HepG2 (cell line): ENCODE results near the gene CTDNEP1. TPM values are rescaled to one million over a fixed set of nuclear protein-coding genes. Genes with fewer than 3 reads are reported as not detected.

Source experiments
- ATAC-seq: fragments of 200-7000 bp; cut with Tn5 transposase; 3 replicates; pipeline ENCODE4 v1.9.1; 2020; ENCODE audit warnings: mild to moderate bottlenecking, moderate library complexity
- BruUV-seq: library from RNA; stranded (reverse); fragments of 400-500 nt; replicated peaks from 2 replicates; lab custom pipeline; 2021; lab: Mats Ljungman, UMichigan
- CTCF ChIA-PET: fragments of 300-600 bp; formaldehyde crosslinking; extraction: SDS; loops from one replicate; lab custom pipeline; 2021; ENCODE audit warnings: low total read pairs, inconsistent platforms, low intra/inter-chr PET ratio; lab: Yijun Ruan, JAX
- POLR2A ChIA-PET: fragments of 350-600 bp; sonication (Branson Sonifier 250); formaldehyde crosslinking; loops from one replicate; lab custom pipeline; 2020; ENCODE audit warnings: antibody characterized with exemption, inconsistent platforms; lab: Yijun Ruan, JAX
- DNase-seq: peaks from one replicate; pipeline ENCODE4 v3.0.0-alpha.2; 2015; ENCODE audit warnings: low spot score
- FAIRE-seq: peaks from 3 replicates; lab custom pipeline; 2011; peaks lifted over from hg19 to GRCh38; lab: Jason Lieb, UNC
- H2AFZ ChIP-seq: one replicate; pipeline ENCODE4 v1.6.1; 2011; ENCODE audit warnings: low read length, inconsistent platforms
- H3K27ac ChIP-seq: fragments of 300-600 bp; 3 replicates; pipeline ENCODE4 v1.8.0; 2011; ENCODE audit warnings: mixed run types, mild to moderate bottlenecking, mixed read lengths, low read length, inconsistent platforms; ENCODE audit not compliant: insufficient read depth; ENCODE audit errors: extremely low read length
- H3K27me3 ChIP-seq, 2 experiments: fragments of 200-600 bp in 1 of 2; 2 replicates in 1 of 2; 3 replicates in 1 of 2; pipeline versions ENCODE4 v1.6.0 to v1.8.0; 2011; ENCODE audit warnings: low read length in 2 of 2, mild to moderate bottlenecking in 2 of 2, moderate library complexity in 2 of 2, inconsistent platforms in 1 of 2; ENCODE audit not compliant: insufficient read depth in 2 of 2, control insufficient read depth in 1 of 2
- H3K36me3 ChIP-seq, 2 experiments: fragments of 200-600 bp in 1 of 2; replicated peaks in 1 of 2; 2 replicates in 1 of 2; 3 replicates in 1 of 2; pipeline versions ENCODE4 v1.5.1 to v1.8.0; 2011; ENCODE audit warnings: low read length in 2 of 2, inconsistent platforms in 1 of 2; ENCODE audit not compliant: insufficient read depth in 2 of 2, control insufficient read depth in 1 of 2
- H3K4me1 ChIP-seq: 2 replicates; pipeline ENCODE4 v1.5.1; 2012; ENCODE audit warnings: low read length, inconsistent platforms; ENCODE audit not compliant: insufficient read depth
- H3K4me2 ChIP-seq: 2 replicates; pipeline ENCODE4 v1.6.0; 2011; ENCODE audit warnings: low read depth, low read length, inconsistent platforms
- H3K4me3 ChIP-seq, 3 experiments: fragments of 200-600 bp in 1 of 3; sonication (generic), shearing (Covaris generic) in 1 of 3; replicated peaks in 1 of 3; 2 replicates each; pipeline ENCODE4 v1.5.1; 2011 to 2016; ENCODE audit warnings: low read length in 3 of 3, inconsistent platforms in 2 of 3, low read depth in 2 of 3, mild to moderate bottlenecking in 2 of 3, control low read depth in 1 of 3, mixed read lengths in 1 of 3; ENCODE audit not compliant: insufficient read depth in 1 of 3
- H3K79me2 ChIP-seq: one replicate; pipeline ENCODE4 v1.6.1; 2011; ENCODE audit warnings: low read length, inconsistent platforms; ENCODE audit not compliant: insufficient read depth
- H3K9ac ChIP-seq: 2 replicates; pipeline ENCODE4 v1.6.0; 2011; ENCODE audit warnings: mild to moderate bottlenecking, low read depth, low read length, inconsistent platforms; ENCODE audit not compliant: insufficient read depth
- H3K9me3 ChIP-seq: 2 replicates; pipeline ENCODE4 v1.5.1; 2012; ENCODE audit warnings: mild to moderate bottlenecking, low read length
- H4K20me1 ChIP-seq: 2 replicates; pipeline ENCODE4 v1.6.0; 2011; ENCODE audit warnings: inconsistent platforms, mild to moderate bottlenecking, low read length, moderate library complexity; ENCODE audit not compliant: insufficient read depth
- AGO2 ChIP-seq: fragments of 200-400 bp; formaldehyde crosslinking; optimal IDR thresholded peaks from 2 replicates; pipeline ENCODE3; 2017; ENCODE audit warnings: mild to moderate bottlenecking, low read depth, low read length, moderate library complexity
- ETS1 ChIP-seq: sonication (generic); formaldehyde crosslinking; IDR thresholded peaks from 2 replicates; pipeline ENCODE4 v1.4.0; 2020; ENCODE audit warnings: missing genetic modification reagents
- FOXJ3 ChIP-seq: sonication (generic); formaldehyde crosslinking; IDR thresholded peaks from 2 replicates; pipeline ENCODE4 v1.4.0; 2020; ENCODE audit warnings: missing genetic modification reagents, mild to moderate bottlenecking, borderline replicate concordance
- FOXK1 ChIP-seq: sonication (generic); formaldehyde crosslinking; IDR thresholded peaks from 2 replicates; pipeline ENCODE4 v1.4.0; 2020; ENCODE audit warnings: low read depth, missing genetic modification reagents, borderline replicate concordance
- NR0B2 ChIP-seq: sonication (generic); formaldehyde crosslinking; IDR thresholded peaks from 2 replicates; pipeline ENCODE4 v1.4.0; 2020; ENCODE audit warnings: mild to moderate bottlenecking, missing genetic modification reagents
- POGK ChIP-seq: sonication (generic); formaldehyde crosslinking; conservative IDR thresholded peaks from 2 replicates; pipeline ENCODE4 v1.8.0; 2022; ENCODE audit warnings: mild to moderate bottlenecking, moderate library complexity, missing genetic modification reagents
- TBP ChIP-seq: sonication (generic); formaldehyde crosslinking; IDR thresholded peaks from 2 replicates; pipeline ENCODE4 v1.5.0; 2020; ENCODE audit warnings: missing genetic modification reagents
- ZNF232 ChIP-seq: sonication (generic); formaldehyde crosslinking; IDR thresholded peaks from 2 replicates; pipeline ENCODE4 v1.4.0; 2020; ENCODE audit warnings: missing genetic modification reagents, borderline replicate concordance
- WGBS: methylation state at CpG from one replicate; pipeline ENCODE4 v1.1.6; 2017; ENCODE audit warnings: low lambda C conversion rate; 5-methylcytosine and 5-hydroxymethylcytosine counted together
- in situ Hi-C: cut with HindIII; loops from 2 replicates; pipeline ENCODE4 v1.10.0; 2017; ENCODE audit warnings: low pct_unique_long_range_greater_than_20kb; ENCODE audit not compliant: extremely low pct_ligation_motif_present
- intact Hi-C: fragments of 100-400 bp; cut with micrococcal nuclease; formaldehyde crosslinking; loops from one replicate; pipeline ENCODE4 v1.10.0; 2022; ENCODE audit not compliant: unreplicated experiment
- polyA plus RNA-seq, 8 experiments: library from polyadenylated mRNA; depleted of rRNA in 3 of 8; stranded (reverse) in 7 of 8; unstranded in 1 of 8; fragments of >200 nt; fragmentation: Illumina TruSeq in 4 of 8; extraction: Trizol in 4 of 8; gene quantifications; 2 replicates each; pipeline versions ENCODE4 v1.2.1 to v1.2.3, GENCODE V29; 2011 to 2016; ENCODE audit warnings: low read depth in 4 of 8, missing spikeins in 1 of 8, mixed read lengths in 1 of 8; ENCODE audit not compliant: insufficient read depth in 1 of 8
- total RNA-seq, 5 experiments: library from RNA; depleted of rRNA; stranded (reverse); fragments of >200 nt; fragmentation: Illumina TruSeq; extraction: Trizol; gene quantifications; 2 replicates each; pipeline ENCODE4 v1.2.3, GENCODE V29; 2016; ENCODE audit warnings: low read depth in 1 of 5
- TF ChIP-seq, protein P1 (sequence below): sonication (generic); formaldehyde crosslinking; IDR thresholded peaks from 2 replicates; pipeline ENCODE4 v1.9.0; 2022; ENCODE audit warnings: missing genetic modification reagents, mild to moderate bottlenecking, borderline replicate concordance

CTDNEP1 gene
- total and polyA plus RNA-seq, 2 of the 13 experiments (the other 11 are each of a cell fraction or from before 2014, with no cell fraction given) = 19.8 to 118 TPM

GRCh38 chr17:7228920-7229319, 22.6 kb downstream of the CTDNEP1 start (continued):
- no peak for TF ChIP-seq POGK (CRISPR knock-in tag)
- TF ChIP-seq FOXK1 (CRISPR knock-in tag) = no peak
- TF ChIP-seq FOXJ3 (CRISPR knock-in tag) = no peak

DNA sequence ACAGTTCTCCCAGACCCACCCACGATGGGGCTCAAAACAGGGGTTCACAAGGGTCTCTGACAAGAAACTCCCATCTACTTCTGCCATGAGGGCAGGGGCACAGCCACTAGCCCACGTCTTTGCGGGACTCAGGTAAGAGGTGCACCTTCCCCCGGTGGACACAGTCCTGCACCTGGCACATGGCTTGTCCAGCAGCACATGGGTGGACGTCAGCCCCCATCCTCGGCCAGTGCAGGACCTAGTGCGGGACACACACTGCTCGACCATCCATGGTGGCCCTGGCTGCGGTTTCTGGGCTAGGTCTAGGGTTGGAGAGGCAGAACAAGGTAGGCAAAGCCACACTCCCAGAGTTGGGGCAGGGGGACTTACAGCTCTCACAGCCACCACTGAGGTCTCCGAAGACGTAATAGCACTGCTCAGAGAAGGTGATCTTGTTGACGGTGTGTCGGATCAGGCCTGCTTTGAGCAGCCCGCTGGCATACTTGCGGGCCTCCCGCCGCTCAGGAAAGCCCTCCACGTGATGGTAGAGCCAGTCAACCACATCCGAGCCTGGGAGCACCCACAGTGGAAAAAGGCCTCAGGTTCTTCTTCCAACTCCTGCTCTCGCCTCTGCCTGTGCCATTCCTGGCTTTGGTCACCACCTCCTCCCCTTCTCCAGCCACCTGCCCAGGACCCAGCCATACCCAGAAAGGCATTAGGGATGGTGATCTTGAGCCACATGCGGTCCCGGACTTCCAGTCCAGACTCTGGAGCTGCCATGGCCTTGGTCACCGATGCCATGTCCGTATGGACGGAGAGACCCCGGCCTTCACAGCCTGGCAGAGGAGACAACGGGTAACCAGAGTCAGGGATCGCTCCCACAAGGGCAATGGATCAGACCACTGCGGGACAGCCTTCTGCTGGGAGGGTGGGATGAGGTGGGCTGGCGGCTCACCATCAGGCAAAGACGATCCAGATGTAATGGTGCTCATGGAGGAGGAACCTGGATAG, 24.5 kb downstream of the CTDNEP1 start:
- H3K9me3 ChIP-seq = no peaks in the 10 kb centered on the region
- intact Hi-C loops = no loop called here
- peaks cover 34 to 85% of the 10 kb centered on the region in 2 experiments; a peak in 4 of 5 replicates for H3K36me3 ChIP-seq

More for the DNA sequence above, 24.5 kb downstream of the CTDNEP1 start:
- H3K4me3 ChIP-seq = no peak overlapping the region
- H3K4me2 ChIP-seq = no peak overlapping the region
- H3K9ac ChIP-seq = no peak overlapping the region
- in situ Hi-C loops = no loop called here
- ATAC-seq (no peak), DNase-seq (no peak), FAIRE-seq (no peak)
- no peaks in the 10 kb centered on the region for H3K27me3 ChIP-seq
- CTCF ChIA-PET = no interaction called here
- peaks cover 3% of the 10 kb centered on the region; the same call in 1 of the 2 replicates for H4K20me1 ChIP-seq
- peaks cover 16% of the 10 kb centered on the region for H3K4me1 ChIP-seq
- H3K27ac ChIP-seq = no peak overlapping the region
- WGBS = 98% methylated on average over 10 of the region's 31 CpGs
- BruUV-seq = no TSS peak
- POLR2A ChIA-PET = interaction anchor here (0.6 kb wide), 1 partner anchor 48 kb away, joined by 3 read pairs; no protein-coding TSS in a partner anchor
- no peak overlapping the region for H2AFZ ChIP-seq
- TF ChIP-seq AGO2 (peak; percentile 11), ZNF232 (CRISPR knock-in tag) (no peak), NR0B2 (no peak), ETS1 (CRISPR knock-in tag) (no peak), TBP (no peak)
- TF ChIP-seq, protein P1, sequence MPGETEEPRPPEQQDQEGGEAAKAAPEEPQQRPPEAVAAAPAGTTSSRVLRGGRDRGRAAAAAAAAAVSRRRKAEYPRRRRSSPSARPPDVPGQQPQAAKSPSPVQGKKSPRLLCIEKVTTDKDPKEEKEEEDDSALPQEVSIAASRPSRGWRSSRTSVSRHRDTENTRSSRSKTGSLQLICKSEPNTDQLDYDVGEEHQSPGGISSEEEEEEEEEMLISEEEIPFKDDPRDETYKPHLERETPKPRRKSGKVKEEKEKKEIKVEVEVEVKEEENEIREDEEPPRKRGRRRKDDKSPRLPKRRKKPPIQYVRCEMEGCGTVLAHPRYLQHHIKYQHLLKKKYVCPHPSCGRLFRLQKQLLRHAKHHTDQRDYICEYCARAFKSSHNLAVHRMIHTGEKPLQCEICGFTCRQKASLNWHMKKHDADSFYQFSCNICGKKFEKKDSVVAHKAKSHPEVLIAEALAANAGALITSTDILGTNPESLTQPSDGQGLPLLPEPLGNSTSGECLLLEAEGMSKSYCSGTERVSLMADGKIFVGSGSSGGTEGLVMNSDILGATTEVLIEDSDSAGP (CRISPR knock-in tag) = 0 out of 2 replicates have a peak, but pooled peaks have one; percentile 20
- peaks cover 18% of the 10 kb centered on the region for H3K79me2 ChIP-seq
